K562 (cell line): Measurements from ENCODE around the gene MBD5.

ENCODE experiments used
- CTBP1 ChIP-seq: fragments of 450-650 bp; IDR thresholded peaks from 2 replicates; pipeline ENCODE4 v1.6.1; 2016; ENCODE audit warnings: borderline replicate concordance
- PHTF2 ChIP-seq: fragments of 250-450 bp; sonication (Bioruptor Pico); IDR thresholded peaks from 2 replicates; pipeline ENCODE4 v1.5.0; 2021; ENCODE audit warnings: mild to moderate bottlenecking
- TF ChIP-seq, protein P1 (sequence below): sonication (generic); formaldehyde crosslinking; IDR thresholded peaks from 2 replicates; pipeline ENCODE4 v1.8.0; 2023; ENCODE audit warnings: missing genetic modification reagents, mild to moderate bottlenecking, borderline replicate concordance
- TF ChIP-seq, protein P2 (sequence below): sonication (generic); formaldehyde crosslinking; IDR thresholded peaks from 2 replicates; pipeline ENCODE4 v1.8.1; 2023; ENCODE audit warnings: missing genetic modification reagents, mild to moderate bottlenecking, borderline replicate concordance

DNA sequence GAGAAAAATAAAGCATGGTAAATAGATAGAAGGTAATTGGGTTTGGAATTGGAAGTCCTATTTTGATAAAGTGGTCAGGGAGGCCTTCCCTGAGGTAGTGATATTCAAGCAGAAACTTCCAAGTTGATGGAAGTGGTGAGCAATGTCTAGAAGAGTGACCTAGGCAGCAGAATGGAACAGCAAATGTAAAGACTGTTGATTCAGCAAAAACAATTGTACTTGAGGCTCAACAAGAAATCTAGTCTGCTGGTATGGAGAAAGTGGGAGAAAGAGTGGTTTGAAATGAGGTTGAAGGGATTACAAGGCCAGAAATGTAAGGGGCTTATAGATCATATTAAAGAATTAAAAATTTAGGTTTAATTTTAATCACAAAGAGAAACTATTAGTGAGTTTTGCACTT, 181.3 kb downstream of the MBD5 start:
- TF ChIP-seq, protein P1, sequence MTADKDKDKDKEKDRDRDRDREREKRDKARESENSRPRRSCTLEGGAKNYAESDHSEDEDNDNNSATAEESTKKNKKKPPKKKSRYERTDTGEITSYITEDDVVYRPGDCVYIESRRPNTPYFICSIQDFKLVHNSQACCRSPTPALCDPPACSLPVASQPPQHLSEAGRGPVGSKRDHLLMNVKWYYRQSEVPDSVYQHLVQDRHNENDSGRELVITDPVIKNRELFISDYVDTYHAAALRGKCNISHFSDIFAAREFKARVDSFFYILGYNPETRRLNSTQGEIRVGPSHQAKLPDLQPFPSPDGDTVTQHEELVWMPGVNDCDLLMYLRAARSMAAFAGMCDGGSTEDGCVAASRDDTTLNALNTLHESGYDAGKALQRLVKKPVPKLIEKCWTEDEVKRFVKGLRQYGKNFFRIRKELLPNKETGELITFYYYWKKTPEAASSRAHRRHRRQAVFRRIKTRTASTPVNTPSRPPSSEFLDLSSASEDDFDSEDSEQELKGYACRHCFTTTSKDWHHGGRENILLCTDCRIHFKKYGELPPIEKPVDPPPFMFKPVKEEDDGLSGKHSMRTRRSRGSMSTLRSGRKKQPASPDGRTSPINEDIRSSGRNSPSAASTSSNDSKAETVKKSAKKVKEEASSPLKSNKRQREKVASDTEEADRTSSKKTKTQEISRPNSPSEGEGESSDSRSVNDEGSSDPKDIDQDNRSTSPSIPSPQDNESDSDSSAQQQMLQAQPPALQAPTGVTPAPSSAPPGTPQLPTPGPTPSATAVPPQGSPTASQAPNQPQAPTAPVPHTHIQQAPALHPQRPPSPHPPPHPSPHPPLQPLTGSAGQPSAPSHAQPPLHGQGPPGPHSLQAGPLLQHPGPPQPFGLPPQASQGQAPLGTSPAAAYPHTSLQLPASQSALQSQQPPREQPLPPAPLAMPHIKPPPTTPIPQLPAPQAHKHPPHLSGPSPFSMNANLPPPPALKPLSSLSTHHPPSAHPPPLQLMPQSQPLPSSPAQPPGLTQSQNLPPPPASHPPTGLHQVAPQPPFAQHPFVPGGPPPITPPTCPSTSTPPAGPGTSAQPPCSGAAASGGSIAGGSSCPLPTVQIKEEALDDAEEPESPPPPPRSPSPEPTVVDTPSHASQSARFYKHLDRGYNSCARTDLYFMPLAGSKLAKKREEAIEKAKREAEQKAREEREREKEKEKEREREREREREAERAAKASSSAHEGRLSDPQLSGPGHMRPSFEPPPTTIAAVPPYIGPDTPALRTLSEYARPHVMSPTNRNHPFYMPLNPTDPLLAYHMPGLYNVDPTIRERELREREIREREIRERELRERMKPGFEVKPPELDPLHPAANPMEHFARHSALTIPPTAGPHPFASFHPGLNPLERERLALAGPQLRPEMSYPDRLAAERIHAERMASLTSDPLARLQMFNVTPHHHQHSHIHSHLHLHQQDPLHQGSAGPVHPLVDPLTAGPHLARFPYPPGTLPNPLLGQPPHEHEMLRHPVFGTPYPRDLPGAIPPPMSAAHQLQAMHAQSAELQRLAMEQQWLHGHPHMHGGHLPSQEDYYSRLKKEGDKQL = no peak
- TF ChIP-seq PHTF2 (CRISPR knock-in tag) = no peak
- TF ChIP-seq CTBP1 = no peak
- TF ChIP-seq, protein P2, sequence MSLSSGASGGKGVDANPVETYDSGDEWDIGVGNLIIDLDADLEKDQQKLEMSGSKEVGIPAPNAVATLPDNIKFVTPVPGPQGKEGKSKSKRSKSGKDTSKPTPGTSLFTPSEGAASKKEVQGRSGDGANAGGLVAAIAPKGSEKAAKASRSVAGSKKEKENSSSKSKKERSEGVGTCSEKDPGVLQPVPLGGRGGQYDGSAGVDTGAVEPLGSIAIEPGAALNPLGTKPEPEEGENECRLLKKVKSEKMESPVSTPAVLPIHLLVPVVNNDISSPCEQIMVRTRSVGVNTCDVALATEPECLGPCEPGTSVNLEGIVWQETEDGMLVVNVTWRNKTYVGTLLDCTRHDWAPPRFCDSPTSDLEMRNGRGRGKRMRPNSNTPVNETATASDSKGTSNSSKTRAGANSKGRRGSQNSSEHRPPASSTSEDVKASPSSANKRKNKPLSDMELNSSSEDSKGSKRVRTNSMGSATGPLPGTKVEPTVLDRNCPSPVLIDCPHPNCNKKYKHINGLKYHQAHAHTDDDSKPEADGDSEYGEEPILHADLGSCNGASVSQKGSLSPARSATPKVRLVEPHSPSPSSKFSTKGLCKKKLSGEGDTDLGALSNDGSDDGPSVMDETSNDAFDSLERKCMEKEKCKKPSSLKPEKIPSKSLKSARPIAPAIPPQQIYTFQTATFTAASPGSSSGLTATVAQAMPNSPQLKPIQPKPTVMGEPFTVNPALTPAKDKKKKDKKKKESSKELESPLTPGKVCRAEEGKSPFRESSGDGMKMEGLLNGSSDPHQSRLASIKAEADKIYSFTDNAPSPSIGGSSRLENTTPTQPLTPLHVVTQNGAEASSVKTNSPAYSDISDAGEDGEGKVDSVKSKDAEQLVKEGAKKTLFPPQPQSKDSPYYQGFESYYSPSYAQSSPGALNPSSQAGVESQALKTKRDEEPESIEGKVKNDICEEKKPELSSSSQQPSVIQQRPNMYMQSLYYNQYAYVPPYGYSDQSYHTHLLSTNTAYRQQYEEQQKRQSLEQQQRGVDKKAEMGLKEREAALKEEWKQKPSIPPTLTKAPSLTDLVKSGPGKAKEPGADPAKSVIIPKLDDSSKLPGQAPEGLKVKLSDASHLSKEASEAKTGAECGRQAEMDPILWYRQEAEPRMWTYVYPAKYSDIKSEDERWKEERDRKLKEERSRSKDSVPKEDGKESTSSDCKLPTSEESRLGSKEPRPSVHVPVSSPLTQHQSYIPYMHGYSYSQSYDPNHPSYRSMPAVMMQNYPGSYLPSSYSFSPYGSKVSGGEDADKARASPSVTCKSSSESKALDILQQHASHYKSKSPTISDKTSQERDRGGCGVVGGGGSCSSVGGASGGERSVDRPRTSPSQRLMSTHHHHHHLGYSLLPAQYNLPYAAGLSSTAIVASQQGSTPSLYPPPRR = no peak
